Measurements from ENCODE around the gene SLC12A2.

The SLC12A2 gene

DNA sequence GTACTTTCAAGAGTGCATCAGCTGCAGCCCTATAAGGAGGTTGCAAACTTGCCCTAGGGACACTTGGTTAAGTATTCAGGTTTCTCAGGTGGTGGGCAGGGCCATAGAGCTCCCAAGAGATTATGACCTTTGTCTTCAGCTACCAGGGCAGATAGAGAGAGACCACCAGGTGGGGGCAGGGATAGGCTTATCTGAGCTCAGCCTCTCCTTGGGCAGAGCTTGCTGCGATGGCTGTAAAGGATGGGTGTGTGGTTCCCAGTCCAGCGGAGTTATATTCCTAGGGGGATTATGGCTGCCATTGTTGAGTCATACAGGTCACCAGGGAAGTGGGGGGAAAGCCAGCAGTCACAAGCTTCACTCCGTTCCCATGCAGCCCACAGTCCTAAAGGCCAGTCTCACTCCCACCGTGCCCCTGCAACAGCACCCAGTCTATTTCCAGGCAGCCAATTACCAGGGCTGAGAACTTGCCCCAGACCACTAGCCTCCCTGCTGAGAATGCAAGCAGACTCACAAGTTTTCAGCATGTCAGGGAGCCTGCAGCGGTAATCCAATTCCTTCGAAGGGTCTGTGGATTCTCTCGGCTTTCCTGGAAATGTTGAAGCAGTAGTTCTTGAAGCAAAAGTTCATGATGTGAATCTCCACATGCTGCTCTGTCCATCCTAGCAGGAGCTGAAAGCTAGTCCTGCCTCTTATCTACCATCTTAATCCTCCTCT lies 151.5 kb downstream of the SLC12A2 start:
- no peak for DNase-seq

DNA sequence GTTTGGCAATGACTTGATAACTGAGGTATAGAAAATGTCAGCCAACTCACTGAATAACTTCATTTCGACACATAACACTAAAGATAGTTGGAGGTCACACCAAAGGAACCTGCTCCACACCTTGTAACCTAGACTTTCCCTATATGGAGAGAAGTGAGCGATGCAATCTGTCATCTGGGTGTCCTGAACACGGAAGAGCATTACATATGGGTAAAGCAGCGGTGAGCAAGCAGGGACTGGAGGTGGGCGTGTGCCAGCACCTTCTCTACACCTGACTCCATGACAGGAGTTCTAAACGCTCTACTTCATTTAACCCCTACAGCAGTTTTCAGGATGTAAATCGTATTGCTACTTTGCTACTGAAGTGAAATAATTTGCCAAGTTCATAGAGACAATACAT lies 152.8 kb downstream of the SLC12A2 start:
- DNase-seq: no peak

DNA sequence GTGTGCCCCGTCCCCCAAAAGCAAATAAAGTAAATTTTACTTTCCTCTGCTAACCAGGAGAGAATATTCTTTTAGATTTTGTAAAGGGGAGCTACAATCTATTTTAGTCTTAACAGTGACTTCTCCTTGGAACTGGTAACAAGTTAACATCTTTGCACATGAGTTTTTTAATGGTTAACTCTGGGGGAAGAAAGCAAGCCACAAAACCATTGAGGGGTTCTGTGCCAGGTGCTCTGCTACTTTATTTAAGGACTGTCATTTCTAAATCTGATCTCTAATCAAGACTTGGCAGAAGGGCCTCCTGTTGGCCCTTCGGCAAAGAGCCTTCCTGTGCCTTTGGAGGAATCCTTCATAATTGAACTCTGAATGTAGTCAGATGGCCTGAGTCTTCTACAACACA lies 153.4 kb downstream of the SLC12A2 start:
- DNase-seq: no peak

DNA sequence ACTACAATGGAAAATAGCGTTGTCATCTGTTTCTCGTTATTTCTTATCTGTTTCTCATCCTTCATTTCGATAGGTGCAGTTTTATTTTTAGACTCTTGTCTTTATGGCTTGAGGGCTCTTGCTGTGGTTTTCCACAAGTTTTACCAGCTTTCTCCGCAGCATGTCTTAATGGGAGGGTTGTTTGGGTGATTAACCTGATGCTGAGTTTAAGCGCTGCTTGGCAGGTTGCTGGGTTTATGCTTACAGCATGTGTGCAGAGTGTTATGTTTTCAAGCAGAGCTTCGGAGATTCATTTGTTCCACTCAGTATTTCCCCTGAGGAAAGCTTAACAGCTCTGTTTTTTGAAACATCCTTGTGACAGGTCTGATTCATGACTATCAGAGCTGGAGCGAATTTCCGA lies 154.0 kb downstream of the SLC12A2 start:
- no peak for DNase-seq

All from SHP77 treated with DMSO at 0.1 percent for 48 hours (cell line).